ENCODE measurements around the gene ARPC5L.

ARPC5L gene

DNA sequence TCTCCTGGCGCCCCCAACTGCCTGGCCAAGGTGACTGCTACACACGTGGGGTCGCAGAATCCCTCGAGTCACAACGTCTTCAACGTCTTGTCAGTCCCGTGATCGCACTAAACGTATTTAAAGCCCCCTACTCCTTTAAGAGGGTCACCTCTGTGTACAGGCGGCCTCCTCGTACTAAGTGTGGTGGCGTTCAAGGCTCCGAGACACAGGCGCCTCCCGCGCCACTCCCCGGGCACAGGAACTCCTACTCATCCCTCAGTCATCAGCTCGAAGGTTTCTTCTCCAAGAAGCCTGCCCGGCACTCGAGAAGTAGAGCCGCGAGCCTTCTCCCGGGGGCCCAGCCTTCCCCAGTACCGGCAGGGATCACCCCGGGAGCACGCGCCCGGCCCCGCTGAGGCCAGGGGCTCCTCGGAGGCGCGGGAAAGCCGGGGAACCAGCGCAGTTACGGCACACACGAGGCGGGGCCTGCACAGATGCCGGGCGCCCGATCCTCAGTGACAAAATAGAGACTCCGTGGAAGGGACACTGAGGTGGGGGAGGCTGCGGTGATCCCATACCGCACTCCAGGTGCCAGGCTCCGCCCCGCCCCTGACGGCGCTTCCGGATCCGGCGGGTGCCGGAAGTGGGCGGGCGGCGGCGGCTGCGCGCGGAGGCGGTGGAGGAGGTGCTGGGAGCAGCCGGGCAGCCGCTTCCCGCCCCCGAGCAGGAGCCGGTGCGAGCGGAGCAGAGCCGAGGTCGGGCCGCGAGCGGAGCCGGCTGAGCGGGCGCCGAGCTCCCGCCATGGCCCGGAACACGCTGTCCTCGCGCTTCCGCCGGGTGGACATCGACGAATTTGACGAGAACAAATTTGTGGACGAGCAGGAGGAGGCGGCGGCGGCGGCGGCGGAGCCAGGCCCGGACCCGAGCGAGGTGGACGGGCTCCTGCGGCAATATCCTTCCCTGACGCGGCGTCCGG lies 6.9 kb downstream of the ARPC5L start:
- peak; percentile 84 for DNase-seq (ENCODE audit: low spot score)

DNA sequence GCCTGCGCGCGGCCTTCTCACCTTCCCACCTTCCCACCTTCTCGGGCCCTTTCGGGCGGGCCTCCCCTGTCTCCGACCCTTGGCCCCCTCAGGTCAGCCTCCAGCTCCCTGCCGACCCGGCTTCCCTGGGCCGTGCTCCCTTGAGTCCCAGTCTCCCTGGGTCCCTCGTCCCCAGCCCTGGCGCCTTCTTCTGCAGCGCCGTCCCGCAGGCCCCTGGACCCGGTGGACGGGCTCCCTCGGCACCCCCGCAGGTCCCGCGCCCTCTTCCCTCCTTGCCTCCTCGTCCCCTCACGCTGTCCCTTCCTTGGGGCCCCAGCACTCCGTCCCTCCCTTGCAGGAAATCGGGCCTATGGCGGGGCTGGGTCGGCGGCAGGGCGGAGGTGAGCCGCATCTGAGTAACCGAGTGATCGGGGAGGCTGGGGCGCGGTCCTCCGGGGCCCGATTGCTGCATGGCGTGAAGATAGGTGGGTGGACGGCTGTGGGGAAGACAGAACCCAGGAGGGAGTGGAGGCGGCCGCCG lies 7.6 kb downstream of the ARPC5L start:
- DNase-seq (ENCODE audit: low spot score) = no peak

DNA sequence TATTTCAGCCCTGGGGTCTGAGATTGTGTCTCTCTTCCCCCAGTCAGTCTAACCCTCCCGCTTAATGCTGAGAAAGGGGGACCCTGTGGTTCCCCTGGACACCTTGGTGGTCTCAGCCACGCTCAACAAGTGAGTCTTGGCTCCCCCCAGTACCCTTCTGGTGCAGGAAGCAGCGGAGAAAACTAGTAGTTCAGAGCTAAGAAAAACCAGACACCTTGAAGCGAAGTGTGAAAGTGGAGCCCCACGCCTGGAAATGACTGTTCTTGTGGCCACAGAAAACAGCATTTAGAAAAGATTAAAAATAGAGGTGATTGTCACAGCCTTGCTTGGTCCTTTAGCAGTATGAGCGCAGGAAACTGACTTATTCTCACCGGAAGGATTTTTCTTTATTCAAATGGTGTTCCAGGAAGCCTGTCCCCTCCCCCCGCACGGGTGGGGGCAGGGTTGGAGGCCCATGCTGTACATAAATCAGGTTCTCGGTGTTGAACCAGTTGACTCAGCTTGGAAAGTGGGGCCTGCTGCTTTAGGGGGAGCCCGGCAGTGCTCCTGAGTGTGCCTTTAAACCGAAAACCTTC lies 8.1 kb downstream of the ARPC5L start:
- DNase-seq (ENCODE audit: low spot score) = no peak

DNA sequence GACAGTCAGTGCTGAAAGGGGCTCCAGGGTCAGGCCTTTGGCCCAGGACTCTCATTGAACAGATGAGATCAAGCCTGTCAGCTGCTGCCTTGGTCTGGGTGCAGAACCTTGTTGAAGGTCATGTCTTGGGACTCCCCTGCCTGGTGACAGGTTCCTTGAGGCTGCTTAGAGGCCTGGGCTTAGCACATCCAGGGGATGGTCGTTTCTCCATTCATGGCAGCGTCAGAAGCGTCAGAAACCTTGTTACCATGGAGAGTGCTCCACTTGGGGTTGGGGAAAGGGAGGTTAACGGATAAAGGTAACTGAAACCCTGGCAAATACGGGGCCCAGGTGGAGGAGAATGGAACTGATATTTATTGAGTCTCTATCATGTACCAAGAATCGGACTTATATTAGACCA lies 8.8 kb downstream of the ARPC5L start:
- no peak for DNase-seq (ENCODE audit: low spot score)

DNA sequence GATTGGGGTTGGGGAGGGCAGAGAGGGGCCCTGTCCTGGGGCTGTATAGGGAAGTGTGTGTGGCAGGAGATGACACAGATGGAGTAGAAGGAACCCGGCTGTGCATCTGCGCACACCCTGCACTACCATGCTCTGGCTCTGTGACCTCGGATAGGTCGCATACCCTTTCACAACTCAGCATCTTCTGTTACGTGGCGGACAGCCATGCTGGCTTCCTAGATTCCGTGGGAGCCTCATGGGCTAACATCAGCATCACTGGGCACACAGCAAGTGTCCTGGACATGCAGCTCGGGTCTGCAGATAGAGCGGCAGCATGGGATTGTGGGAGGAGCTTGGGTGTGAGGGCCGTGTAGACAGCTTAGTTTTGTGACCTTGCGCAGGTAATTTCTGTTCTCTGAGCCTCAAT lies 9.2 kb downstream of the ARPC5L start:
- no peak for DNase-seq (ENCODE audit: low spot score)

DNA sequence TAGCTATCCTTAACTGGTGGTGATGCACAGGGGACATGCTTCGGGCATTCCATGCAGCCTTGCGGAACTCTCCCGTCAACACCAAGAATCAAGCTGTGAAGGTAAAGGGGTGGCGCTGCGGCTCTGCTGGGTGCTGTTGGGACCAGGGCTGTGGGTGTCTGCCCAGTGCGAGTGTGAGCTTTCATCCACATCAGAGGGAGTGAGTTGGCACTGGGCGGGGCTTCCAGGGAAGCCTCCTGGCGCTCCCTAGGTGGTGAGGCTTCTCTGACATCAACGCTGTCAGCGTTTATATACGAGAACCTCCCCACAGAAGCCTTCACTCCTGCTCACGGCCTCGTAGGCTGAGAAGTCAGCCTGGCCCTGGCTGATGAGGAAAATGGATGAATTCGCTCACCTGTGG lies 11.7 kb downstream of the ARPC5L start:
- peak; percentile 52 for DNase-seq (ENCODE audit: low spot score)

DNA sequence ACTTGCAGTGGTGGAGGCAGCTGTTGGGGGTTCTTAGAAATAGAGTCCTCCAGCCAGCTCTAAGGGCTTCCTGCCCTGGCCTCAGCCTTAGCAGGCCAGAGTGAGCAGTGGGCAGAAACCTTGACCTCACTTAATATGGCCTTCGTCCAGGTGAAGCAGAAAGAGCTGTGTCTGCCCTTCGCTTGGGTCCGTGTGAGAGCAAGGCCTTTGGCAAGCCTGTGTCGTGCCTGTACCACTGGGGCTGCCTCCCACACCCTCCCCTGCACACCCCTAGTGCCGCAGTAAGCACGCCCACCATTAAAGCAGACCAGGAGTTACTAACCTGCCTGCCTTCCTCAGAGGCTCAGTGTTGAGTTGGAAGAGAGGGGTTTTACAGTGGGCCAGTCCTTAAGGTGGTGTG lies 13.6 kb downstream of the ARPC5L start:
- no peak for DNase-seq (ENCODE audit: low spot score)

DNA sequence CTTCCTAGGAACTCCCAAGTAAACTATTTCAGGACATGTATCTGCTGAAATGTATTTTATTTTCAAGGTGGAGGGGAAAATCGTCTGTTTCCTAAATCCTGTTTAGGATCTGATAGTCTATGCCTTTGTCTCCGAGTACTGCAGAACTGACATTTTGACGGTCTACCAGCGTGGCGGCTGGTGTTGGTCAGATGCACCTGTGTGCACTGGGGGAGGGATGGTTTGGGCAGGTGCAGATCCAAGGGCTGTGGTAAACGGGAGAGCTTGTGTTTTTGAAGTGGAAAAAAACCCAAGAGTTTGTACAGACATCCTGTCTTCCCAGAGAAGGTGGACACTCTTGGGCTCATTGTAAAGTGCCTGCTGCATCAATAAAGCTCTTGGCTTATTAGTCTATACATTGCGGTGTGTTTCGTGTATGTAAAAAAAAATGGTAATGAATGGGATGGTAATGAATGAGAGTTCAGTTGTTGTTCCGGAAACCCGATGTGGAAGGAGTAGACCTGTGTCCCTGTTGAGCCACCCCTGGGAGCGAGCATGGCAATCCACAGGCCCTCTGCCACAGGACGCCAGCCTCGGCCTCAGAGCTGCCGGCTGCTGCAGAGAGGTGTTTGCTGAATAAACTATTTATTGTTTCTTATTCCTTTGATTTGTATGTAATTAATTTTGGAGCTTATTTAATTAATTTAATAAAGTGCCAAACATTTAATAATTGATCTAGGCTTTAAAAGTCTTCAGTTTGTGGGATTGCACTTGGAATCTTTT lies 15.3 kb downstream of the ARPC5L start:
- no peak for DNase-seq (ENCODE audit: low spot score)

DNA sequence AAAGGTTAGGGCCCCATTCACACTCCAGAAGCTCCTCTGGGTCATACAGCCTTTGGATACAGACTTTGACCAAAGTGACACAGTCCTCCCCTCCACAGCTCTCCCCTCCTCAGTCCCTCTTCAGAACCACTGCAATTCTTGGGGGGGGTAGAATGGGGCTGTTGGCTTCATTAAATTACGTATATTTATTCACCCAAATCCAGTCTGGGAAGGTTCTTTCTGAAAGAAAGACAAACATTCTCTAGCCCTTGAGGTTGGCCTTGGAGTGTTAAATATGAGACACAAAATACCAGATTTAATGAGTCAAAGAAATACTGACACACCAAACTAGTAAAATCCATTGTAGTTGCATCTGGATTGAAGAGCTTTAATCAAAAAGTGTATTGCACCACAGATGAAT lies 16.1 kb downstream of the ARPC5L start:
- DNase-seq (ENCODE audit: low spot score) = no peak

DNA sequence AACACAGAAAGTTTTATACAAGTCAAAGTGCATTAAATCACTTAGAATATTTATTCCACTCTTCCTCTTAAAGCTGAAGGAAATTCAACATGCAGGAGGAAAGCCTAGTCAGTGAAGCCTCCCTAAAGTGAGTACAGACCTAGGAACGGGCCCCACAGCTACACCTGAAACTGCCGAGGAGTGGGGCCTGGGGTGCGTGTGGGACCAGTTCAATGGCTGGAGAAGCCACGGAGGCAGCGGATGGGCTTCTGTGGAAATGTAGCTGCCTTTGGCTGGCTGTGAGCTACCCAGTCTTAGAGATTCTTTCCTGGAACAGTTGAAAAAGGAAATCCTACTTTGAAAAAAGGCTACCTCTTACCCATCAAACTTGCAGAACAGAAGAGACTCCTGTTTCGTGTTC lies 16.6 kb downstream of the ARPC5L start:
- no peak for DNase-seq (ENCODE audit: low spot score)

DNA sequence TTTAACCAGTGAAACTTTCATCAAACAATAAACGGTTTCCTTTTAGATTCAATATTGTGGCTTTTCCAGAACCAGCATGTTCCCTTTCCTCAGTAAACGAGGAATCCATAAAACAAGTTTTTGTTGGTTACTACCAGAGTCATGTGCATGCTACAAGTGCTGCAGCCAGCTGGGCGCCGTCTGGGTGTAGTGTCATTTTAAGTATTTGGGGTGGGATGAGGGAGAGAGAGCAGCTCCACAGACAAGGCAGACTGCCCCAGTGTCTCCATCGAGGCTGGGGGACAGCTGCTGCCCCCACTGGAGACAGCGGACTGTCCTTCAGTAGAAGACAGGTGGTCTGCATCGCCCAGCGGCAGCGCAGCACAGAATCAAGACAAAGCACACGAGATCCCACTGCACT lies 17.3 kb downstream of the ARPC5L start:
- DNase-seq (ENCODE audit: low spot score) = no peak

DNA sequence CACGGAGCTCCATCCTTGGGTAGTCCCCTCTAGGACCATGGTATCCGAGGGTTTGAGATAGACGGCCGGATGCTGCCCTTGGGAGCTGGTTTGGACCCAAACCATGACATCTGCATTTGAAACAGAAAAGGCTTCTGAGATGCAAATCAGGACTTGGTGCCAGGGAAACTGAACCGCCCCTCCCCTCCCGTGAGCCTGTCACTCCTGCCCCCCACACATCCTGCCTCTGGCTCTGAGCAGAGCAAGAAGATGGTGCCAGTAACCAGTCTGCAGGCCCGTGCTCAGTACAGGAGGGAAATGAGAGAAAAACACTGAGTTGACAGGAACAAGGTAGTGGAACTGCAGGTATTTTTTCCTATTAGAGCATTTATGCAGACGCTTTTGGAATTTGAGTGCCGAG lies 18.6 kb downstream of the ARPC5L start:
- no peak for DNase-seq (ENCODE audit: low spot score)

DNA sequence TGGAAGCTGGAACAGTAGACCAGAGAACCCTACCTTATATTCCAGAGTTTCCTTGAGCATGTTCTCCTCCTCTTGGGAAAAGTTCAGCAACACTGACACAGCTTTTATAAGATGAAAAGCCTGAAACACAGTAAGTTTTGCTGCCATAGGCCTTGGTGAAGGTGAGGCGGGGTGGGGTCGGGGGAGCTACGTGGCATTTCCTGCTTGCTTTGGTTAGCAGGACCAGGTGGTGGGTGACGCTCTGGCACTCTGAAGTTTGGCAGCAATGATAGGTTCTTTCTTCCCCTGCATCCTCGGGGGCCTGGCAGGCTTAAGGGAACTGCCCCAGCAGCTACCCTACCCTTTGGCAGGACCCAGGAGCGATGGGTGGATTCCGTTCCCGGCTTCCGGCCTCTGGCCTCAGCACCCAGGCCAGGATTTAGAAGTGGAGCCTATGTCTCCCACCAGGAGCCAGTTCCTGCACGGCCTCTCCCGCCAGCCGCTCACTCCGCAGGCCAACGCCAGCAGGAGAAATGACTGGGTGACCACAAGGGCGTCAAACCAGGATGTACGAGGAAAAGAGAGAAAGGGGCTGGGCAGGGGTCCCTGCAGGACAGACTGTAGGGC lies 19.3 kb downstream of the ARPC5L start:
- no peak for DNase-seq (ENCODE audit: low spot score)

DNA sequence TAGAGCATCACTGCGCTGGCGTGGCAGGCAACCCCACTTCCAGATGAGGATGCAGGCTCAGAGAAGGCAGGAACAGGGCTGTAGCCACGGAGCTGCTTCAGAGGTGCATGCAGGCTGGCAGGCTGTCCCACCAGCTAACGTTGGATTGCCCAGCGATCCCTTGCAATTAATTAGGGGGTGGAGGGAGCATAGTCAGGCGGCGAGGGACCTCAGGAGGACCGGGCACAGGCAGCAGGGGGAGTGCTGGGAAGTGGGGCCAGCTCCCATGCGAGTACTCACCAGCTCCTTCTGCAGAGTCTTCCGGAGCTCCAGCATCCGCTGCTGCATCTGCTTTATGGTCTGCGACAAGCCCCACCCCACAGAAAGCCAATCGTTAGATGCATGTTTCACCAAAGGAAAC lies 20.3 kb downstream of the ARPC5L start:
- no peak for DNase-seq (ENCODE audit: low spot score)

DNA sequence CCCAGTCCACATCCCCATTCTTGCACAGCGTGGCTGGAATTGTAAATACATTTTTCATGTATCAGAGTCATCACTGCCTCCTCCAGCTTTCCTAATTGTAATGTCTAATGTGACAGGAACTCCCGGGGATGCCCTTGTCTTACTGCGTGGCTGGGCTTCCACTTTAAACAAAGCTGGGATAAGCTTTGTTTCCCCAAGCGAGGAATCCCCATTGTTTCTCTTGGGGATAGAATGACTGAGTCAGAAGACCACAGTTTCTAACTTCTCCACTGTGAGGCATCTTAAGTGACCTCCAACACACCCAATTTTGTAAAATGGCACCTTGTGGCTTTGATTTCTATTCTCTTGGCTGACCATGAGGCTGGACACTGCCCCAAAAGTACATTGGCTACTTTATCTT lies 22.4 kb downstream of the ARPC5L start:
- no peak for DNase-seq (ENCODE audit: low spot score)

DNA sequence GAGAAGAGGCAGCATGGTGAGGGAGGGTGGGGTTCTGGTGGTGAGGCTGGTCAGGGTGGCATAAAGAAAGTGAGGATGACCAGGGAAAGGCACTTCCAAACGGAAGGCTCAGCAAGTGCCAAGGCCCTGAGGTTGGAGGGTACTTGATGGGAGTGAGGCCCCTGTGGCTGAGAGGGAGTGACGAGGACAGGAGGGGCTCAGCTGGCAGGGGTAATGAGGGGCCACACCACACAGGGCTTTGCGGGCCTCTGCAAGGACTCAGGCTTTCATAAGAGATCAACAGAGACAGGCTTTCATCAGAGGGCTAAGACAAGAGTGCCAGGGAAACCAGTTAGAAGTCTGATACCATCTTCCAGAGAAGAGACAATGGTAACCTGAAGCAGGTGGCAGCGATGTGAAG lies 23.6 kb downstream of the ARPC5L start:
- no peak for DNase-seq (ENCODE audit: low spot score)

DNA sequence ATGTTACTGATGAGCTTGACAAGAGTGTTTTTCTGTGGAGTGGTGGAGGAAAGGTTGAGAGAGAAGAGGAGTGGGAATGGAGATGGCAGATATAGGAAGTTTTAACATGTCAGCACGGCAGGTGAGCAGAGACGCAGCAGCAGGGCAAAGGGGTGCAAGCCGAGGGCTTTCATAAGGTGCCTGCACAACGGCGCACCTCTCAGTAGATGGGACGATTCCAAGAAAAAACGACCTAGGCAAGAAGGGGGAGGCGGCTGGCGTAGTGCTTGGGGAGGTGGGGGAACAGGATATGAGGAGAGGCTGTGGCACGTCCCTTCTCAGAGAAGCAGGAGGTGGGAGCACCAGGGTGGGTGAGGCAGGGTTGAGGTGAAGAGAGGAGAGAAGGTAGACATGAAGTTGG lies 24.5 kb downstream of the ARPC5L start:
- DNase-seq (ENCODE audit: low spot score) = no peak

DNA sequence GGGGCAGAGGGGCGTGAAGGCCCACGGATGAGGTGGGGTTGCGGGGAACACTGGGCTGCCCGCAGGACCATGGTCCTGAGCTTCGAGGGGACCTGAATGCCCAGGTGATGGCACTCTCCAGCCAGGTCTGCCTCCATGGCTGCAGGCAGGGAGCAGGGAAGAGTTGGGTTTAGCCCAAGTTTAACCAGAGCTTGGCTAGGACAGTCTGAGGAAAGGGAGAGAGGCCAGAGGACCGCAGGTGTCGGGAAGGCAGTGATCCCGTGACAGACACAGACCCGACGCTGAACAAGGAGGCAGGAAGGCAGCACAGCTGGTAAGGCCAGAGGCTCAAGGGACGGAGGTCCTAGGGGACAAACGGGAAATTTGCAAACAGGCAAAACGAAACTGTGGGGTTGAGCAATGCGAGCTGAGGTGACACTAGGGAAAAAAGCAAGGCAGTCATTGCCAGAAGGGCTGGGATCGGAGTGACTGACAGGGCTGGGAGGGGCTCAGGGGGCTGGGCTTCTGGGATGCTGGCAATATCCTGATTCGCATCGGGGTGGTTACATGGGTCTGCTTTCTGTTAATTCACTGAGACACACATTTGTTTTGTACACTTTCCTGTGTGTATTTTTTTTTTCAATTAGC lies 25.0 kb downstream of the ARPC5L start:
- DNase-seq (ENCODE audit: low spot score) = peak; percentile 73

DNA sequence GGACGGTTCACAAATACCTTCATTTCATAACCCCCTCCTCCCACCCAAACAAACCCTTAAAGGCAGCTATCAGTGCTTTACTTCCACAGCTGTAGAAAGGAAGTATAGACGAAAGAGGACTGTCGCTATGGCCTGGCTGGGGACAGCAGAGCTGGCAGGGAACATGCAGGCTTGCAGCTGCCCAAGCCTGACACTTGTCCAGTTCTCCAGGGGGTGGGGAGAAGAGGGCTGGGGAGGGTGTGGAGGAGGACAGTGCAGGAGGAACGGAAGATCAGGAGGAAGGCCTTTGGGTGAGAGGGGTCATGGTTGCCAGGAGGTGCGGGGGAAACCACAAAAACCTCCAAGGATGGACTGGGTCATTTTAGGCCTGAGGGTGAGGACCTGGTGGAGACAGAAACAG lies 25.9 kb downstream of the ARPC5L start:
- peak; percentile 30 for DNase-seq (ENCODE audit: low spot score)

DNA sequence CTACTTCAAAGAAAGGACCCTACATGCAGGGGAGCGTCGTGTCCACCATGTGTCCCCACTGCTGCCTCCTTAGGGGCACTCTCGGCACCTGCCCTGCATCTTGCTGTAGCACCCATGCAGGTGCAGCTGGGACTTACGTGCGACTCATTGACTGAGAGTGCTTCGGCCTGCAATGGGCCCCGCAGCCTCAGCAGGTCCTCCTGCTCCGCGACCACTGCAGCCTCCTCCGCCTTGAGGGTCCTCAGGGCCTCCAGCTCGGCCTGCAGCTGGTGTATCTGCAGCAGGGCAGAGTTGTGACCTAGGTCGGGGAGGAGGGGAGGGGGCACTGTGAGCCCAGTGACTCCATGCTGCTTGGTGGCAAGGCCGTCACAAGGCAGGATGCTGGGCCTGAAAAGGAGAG lies 27.1 kb downstream of the ARPC5L start:
- no peak for DNase-seq (ENCODE audit: low spot score)

DNA sequence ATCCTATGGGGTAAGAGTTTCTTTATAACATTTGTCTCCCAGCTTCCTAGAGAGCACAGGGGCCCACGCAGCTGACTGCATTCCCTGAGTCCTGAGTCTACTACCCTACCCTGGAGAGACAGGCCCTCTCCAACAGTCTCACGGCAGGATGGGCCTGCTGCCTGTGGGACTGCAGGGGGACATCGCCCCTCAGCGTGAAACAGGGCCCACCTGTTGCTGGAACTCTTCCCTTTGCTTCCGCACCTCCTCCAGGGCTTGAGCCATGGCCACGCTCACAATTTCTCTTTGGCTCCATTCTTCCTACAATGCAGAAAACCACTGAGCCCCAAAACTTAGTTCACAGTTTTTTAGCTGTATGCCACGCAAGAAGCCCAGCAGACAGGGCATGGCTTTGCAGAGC lies 28.2 kb downstream of the ARPC5L start:
- DNase-seq (ENCODE audit: low spot score) = no peak

Data from cerebellar cortex (tissue), 1 donor.